ENCODE data around the gene ADGRL2. TPM values are rescaled to one million over a fixed set of nuclear protein-coding genes. Genes with fewer than 3 reads are reported as not detected.

Gene ADGRL2
- total RNA-seq, 2 experiments from 2014 or later = not detected

DNA sequence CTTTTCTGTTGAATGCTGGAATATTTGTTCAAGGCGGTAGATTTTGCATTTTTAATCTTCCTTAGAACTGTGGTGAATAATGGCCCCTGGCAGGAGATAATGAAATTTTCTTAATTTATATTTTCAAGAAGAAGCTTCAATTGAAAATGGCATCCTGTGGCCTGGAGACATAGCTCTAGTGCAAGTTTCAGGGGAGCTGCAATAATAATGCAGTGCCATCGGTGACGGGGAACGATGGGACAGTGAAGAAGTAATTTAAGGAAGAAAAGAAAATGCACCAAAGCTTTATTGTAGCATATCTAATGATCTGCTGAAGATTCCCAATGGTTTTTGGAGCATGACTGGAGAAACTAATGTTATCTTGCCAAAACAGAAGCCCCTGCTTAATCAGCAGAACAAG is 128.4 kb downstream of the ADGRL2 start:
- DNase-seq (no peak), ATAC-seq (no peak)
- Mint-ChIP-seq H3K36me3 (ENCODE audit: low read depth) (no peaks in the 10 kb centered on the region), H3K27me3 (no peaks in the 10 kb centered on the region), H3K4me3 (no peak overlapping the region), H3K9me3 (ENCODE audit: low read depth) (no peaks in the 10 kb centered on the region), H3K4me1 (no peaks in the 10 kb centered on the region), H3K27ac (no peak overlapping the region)
- intact Hi-C loops (cut with DNase I, micrococcal nuclease) = no loop called here
- CTCF ChIA-PET = no interaction called here
- POLR2A ChIA-PET = no interaction called here

DNA sequence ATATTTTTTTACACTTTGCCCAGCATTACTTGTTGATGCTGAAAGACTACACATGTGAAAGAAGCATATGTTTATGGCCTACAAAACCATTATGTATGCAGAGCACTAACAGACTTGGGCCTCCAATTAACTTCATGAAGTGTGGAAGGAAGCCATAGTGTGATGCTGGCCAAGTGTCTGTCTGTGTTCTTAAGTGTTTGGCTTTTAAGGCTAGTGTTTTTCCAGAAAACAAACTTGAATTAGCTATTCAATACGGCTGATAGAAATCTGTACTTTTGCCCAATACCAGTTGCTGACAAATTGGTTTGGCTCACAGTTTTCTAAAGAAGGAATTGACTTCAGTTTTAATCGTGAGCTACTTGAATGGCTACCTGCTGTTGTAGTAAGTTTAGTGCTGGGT is 136.1 kb downstream of the ADGRL2 start:
- H3K4me1 Mint-ChIP-seq = no peaks in the 10 kb centered on the region
- CTCF ChIA-PET = interaction anchor here (0.6 kb wide), 1 partner anchor 201 kb away, joined by 3 read pairs; no protein-coding TSS in a partner anchor
- intact Hi-C loops (cut with DNase I, micrococcal nuclease) = no loop called here

DNA sequence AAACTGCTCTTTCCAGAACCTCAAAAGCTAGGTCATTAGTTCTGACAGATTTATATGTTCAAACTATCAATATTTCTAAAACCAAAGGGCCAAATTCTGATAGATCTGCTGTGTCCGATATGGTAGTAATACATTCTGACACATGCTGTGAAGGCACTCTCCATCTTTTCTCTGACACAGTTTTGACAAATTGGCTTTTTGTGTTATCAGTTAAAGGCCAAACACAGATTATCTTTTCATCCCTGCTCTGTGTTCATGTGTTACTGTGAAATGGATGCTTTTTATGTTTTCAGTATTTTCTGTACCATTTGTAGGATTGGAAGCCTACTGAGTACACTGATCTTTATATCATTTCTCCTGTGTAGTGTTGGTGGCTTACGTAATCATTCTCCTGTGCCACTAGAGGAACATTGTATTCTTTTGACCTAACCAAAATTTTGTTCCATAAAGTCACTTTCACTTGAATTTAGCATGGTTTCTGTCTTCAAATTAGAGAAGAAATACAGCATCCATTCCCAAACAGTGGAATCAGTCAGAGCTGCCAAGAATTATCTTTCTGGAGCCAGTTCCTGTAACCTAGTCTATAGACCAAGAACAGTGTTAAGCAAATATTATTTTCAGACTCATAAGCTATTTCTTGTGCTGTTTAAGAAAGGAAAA is 137.2 kb downstream of the ADGRL2 start:
- CTCF ChIA-PET = no interaction called here
- DNase-seq = no peak
- intact Hi-C loops (cut with DNase I, micrococcal nuclease) = no loop called here
- POLR2A ChIA-PET = no interaction called here
- Mint-ChIP-seq H3K4me3 (no peak overlapping the region), H3K4me1 (no peaks in the 10 kb centered on the region), H3K36me3 (ENCODE audit: low read depth) (no peaks in the 10 kb centered on the region), H3K9me3 (ENCODE audit: low read depth) (no peaks in the 10 kb centered on the region), H3K27me3 (no peaks in the 10 kb centered on the region), H3K27ac (no peak overlapping the region)
- ATAC-seq = no peak

More for the DNA sequence above, 136.1 kb downstream of the ADGRL2 start:
- H3K36me3 Mint-ChIP-seq (ENCODE audit: low read depth) = no peaks in the 10 kb centered on the region
- no peaks in the 10 kb centered on the region for H3K27me3 Mint-ChIP-seq
- POLR2A ChIA-PET = no interaction called here
- H3K4me3 Mint-ChIP-seq = no peak overlapping the region
- no peaks in the 10 kb centered on the region for H3K9me3 Mint-ChIP-seq (ENCODE audit: low read depth)
- ATAC-seq (no peak), DNase-seq (no peak)
- no peak overlapping the region for H3K27ac Mint-ChIP-seq

DNA sequence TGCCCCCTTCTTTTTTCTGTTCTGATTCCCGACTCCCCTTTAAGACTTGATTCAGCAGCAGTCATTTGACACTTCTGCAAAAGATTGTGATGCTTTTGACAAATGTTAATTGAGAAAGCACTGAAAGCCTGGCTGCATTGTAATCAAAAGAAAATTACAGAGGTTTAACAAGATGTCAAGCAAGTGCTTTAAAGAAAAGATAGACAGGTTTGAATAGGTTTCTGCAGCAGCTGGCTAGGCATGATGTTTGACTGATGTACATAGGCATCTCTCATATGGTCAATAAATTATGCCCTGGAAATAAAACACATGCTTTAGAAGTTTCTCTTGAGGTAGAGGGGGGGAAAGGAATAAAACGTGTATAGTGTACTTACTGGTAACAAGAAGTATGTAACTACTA is 147.8 kb downstream of the ADGRL2 start:
- Mint-ChIP-seq H3K4me1 (no peaks in the 10 kb centered on the region), H3K4me3 (no peak overlapping the region), H3K27ac (no peak overlapping the region), H3K9me3 (ENCODE audit: low read depth) (no peaks in the 10 kb centered on the region), H3K36me3 (ENCODE audit: low read depth) (no peaks in the 10 kb centered on the region), H3K27me3 (no peaks in the 10 kb centered on the region)
- CTCF ChIA-PET = interaction anchor here (0.6 kb wide), 1 partner anchor 637 kb away, joined by 3 read pairs; no protein-coding TSS in a partner anchor
- intact Hi-C loops (cut with DNase I, micrococcal nuclease) = no loop called here
- ATAC-seq = no peak
- no peak for DNase-seq
- POLR2A ChIA-PET = no interaction called here

DNA sequence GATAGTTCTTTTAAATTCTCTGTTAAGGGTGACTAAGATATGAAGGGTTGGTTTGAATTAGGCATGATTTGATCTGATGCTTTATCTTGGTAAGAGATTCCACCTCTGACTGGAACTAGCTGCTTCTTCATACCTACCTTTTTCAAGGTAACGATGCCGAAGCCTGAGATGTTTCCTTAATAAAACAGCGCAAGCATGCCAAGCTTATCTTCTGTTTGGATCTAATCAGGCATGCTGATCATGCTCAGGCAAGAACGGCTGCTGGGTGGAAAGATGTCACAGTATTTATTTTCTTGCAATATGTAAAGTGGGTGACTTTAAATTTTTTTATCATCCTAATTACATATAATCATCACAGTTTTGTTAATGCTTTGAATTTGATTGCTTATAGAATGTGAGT is 148.7 kb downstream of the ADGRL2 start:
- ChIA-PET POLR2A (no interaction called here), CTCF (interaction anchor here (0.6 kb wide), 2 partner anchors 314 to 637 kb away, joined by 3 read pairs; no protein-coding TSS in a partner anchor)
- no peak for DNase-seq
- intact Hi-C loops (cut with DNase I, micrococcal nuclease) = no loop called here
- no peaks in the 10 kb centered on the region for H3K36me3 Mint-ChIP-seq (ENCODE audit: low read depth)
- H3K27ac Mint-ChIP-seq = no peak overlapping the region
- no peaks in the 10 kb centered on the region for H3K9me3 Mint-ChIP-seq (ENCODE audit: low read depth)
- H3K4me1 Mint-ChIP-seq = no peaks in the 10 kb centered on the region
- H3K27me3 Mint-ChIP-seq = no peaks in the 10 kb centered on the region
- H3K4me3 Mint-ChIP-seq = no peak overlapping the region
- ATAC-seq = no peak

DNA sequence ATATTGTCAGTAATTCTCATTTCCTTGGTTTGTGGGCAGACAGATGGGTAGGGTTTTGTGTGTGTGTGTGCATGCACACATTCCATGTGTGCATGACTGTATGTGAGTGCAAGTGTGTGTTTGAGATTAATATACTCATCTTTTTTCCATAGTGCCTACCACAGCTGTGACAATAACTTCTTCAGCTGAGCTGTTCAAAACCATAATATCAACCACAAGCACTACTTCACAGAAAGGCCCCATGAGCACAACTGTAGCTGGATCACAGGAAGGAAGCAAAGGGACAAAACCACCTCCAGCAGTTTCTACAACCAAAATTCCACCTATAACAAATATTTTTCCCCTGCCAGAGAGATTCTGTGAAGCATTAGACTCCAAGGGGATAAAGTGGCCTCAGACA is 149.3 kb downstream of the ADGRL2 start:
- Mint-ChIP-seq H3K9me3 (ENCODE audit: low read depth) (no peaks in the 10 kb centered on the region), H3K4me3 (no peak overlapping the region), H3K4me1 (no peaks in the 10 kb centered on the region), H3K36me3 (ENCODE audit: low read depth) (no peaks in the 10 kb centered on the region), H3K27me3 (no peaks in the 10 kb centered on the region), H3K27ac (no peak overlapping the region)
- ATAC-seq = no peak
- intact Hi-C loops (cut with DNase I, micrococcal nuclease) = no loop called here
- POLR2A ChIA-PET = no interaction called here
- DNase-seq = no peak
- CTCF ChIA-PET = interaction anchor here (0.6 kb wide), 1 partner anchor 314 kb away, joined by 3 read pairs; no protein-coding TSS in a partner anchor

DNA sequence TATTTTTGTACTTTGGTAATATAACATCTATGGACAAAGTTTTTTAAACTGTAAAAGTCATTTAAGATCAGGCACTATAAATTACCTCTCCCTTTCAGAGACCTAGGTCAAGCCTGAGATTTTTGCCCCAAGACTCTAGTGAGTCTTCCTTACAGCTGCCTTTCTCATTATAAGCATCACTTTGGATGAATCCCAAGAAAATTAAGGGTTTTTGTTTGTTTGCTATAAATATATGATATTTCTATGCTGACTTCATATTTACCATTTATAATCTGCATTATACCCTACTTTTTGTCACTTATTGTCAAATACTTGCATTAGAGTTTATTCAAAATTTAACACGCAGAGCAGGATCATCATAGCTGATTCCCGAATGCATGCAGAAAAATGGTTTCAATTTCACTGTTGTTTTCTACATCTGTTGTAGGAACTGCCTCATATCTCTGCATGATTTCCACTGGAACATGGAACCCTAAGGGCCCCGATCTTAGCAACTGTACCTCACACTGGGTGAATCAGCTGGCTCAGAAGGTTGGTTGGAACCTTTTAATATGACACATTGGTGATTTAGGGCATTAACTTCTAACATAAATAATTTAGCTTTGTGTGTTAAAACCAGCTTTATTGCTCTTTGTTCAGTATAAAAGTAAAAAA is 150.0 kb downstream of the ADGRL2 start:
- H3K27ac Mint-ChIP-seq = no peak overlapping the region
- intact Hi-C loops (cut with DNase I, micrococcal nuclease) = no loop called here
- no peaks in the 10 kb centered on the region for H3K9me3 Mint-ChIP-seq (ENCODE audit: low read depth)
- H3K4me3 Mint-ChIP-seq = no peak overlapping the region
- H3K36me3 Mint-ChIP-seq (ENCODE audit: low read depth) = no peaks in the 10 kb centered on the region
- POLR2A ChIA-PET = no interaction called here
- no peaks in the 10 kb centered on the region for H3K4me1 Mint-ChIP-seq
- H3K27me3 Mint-ChIP-seq = no peaks in the 10 kb centered on the region
- DNase-seq = no peak
- no peak for ATAC-seq
- CTCF ChIA-PET = no interaction called here

DNA sequence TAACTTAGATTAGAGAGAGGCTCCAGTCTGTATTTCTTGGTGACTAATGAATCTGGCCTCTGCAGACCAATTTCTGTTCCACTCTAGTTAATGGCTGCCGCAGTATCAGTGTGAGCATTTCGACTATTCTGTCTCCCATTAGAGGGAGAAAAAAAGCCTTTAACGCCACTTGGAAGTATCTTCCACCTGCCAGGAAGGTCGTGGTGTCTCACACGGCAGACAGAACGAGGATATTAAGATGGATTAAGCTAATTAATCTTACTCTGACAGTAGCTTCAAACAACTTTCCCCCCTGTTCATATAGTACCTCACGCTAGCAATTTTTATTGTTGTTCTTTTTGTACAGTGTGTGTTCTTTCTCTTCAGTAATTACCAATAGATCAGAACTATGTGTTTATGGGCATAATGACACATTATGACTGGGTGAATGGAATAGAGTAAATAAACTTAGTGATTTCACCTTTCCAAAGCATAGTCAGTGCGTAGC is 153.8 kb downstream of the ADGRL2 start:
- POLR2A ChIA-PET = no interaction called here
- no peaks in the 10 kb centered on the region for H3K4me1 Mint-ChIP-seq
- H3K9me3 Mint-ChIP-seq (ENCODE audit: low read depth) = no peaks in the 10 kb centered on the region
- DNase-seq = no peak
- H3K27ac Mint-ChIP-seq = no peak overlapping the region
- no peaks in the 10 kb centered on the region for H3K36me3 Mint-ChIP-seq (ENCODE audit: low read depth)
- no peaks in the 10 kb centered on the region for H3K27me3 Mint-ChIP-seq
- no peak overlapping the region for H3K4me3 Mint-ChIP-seq
- CTCF ChIA-PET = no interaction called here
- no peak for ATAC-seq
- intact Hi-C loops (cut with DNase I, micrococcal nuclease) = no loop called here

DNA sequence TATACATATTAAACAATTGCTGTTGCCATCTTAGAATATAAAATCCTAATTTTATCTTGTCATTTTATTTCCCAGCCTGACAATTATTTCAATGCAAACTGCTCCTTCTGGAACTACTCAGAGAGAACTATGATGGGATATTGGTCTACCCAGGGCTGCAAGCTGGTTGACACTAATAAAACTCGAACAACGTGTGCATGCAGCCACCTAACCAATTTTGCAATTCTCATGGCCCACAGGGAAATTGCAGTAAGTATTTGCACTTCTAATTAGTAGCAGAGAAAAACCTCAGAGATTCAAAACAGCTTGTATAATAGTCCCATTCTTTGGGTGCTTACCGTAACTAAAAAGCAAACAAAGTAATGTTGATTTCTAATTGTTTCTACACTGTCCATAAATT is 167.2 kb downstream of the ADGRL2 start:
- no peak for DNase-seq
- H3K27ac Mint-ChIP-seq = no peak overlapping the region
- H3K27me3 Mint-ChIP-seq = no peaks in the 10 kb centered on the region
- ChIA-PET CTCF (interaction anchor here (0.7 kb wide), 1 partner anchor 850 kb away, joined by 3 read pairs; no protein-coding TSS in a partner anchor), POLR2A (no interaction called here)
- H3K36me3 Mint-ChIP-seq (ENCODE audit: low read depth) = no peaks in the 10 kb centered on the region
- H3K4me3 Mint-ChIP-seq = no peak overlapping the region
- no peaks in the 10 kb centered on the region for H3K4me1 Mint-ChIP-seq
- no peaks in the 10 kb centered on the region for H3K9me3 Mint-ChIP-seq (ENCODE audit: low read depth)
- intact Hi-C loops (cut with DNase I, micrococcal nuclease) = no loop called here
- no peak for ATAC-seq

DNA sequence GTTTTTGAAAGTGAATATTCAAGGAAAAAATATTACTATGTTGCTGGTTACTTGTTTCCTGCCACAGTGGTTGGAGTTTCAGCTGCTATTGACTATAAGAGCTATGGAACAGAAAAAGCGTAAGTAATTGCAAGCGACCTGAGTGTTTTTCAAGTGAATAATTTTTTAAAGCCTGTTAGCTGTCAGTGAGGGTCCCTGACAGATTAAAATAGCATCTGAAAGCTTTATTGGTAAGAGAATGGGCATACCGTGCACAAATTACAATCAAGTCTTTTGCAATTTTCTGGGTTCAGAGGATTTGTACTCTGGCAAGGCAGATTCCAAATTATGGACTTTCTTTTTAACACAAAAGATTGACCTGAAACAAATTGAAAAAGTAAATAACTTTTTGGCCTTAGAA is 169.7 kb downstream of the ADGRL2 start:
- Mint-ChIP-seq H3K27me3 (no peaks in the 10 kb centered on the region), H3K9me3 (ENCODE audit: low read depth) (no peaks in the 10 kb centered on the region), H3K36me3 (ENCODE audit: low read depth) (no peaks in the 10 kb centered on the region), H3K4me3 (no peak overlapping the region), H3K4me1 (no peaks in the 10 kb centered on the region), H3K27ac (no peak overlapping the region)
- ATAC-seq = no peak
- POLR2A ChIA-PET = no interaction called here
- CTCF ChIA-PET = no interaction called here
- intact Hi-C loops (cut with DNase I, micrococcal nuclease) = no loop called here
- no peak for DNase-seq

DNA sequence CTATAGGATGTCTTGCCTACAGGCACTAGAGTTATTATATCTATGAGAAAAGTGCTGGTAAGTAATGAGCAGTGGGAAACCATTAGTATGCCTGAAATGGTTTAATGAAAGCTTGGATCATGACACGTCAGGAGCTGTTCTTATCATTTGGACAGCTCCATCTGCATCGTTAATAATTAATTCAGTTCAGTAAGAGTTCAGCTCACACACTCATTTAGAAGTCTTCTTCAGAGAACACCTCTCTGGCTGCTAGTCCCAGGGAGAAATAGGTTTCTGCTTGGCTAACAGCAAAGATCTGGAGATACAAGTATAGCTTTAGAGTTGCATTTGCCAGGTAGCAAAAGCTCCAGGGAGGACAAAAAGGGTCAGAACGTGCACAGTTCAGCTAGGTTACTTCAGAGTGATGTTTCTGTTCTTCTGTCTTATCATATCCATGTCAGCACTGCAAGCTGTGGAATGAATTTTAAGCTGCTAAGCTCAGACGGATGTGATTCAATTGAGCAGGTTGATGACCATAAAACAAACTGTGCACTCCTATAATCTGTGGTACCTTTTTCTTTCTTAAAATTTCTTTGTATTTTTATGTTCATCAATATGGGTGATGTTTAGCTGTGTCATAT is 173.6 kb downstream of the ADGRL2 start:
- H3K4me3 Mint-ChIP-seq = no peak overlapping the region
- intact Hi-C loops (cut with DNase I, micrococcal nuclease) = no loop called here

More for the DNA sequence above, 173.6 kb downstream of the ADGRL2 start:
- Mint-ChIP-seq H3K4me1 (no peaks in the 10 kb centered on the region), H3K36me3 (ENCODE audit: low read depth) (no peaks in the 10 kb centered on the region), H3K27me3 (no peaks in the 10 kb centered on the region), H3K9me3 (ENCODE audit: low read depth) (no peaks in the 10 kb centered on the region), H3K27ac (no peak overlapping the region)
- ChIA-PET CTCF (no interaction called here), POLR2A (no interaction called here)
- ATAC-seq (no peak), DNase-seq (no peak)

Measured in activated CD4-positive, alpha-beta T cell treated with anti-CD3 and anti-CD28 coated beads for 36 hours (primary cell).